Activated T-helper 9 cell treated with anti-CD3 and anti-CD28 coated beads, Interleukin-2, amount 50 U/mL, for 16 hours (primary cell): ENCODE data around the gene IL1RL2.

ENCODE experiments used
- DNase-seq: peaks from one replicate; pipeline ENCODE4 v3.0.0-alpha.2; 2020; ENCODE audit warnings: low read depth

The IL1RL2 gene

GRCh38 chr2:102267774-102268173 lies 81.0 kb downstream of the IL1RL2 start:
- DNase-seq = no peak

DNA sequence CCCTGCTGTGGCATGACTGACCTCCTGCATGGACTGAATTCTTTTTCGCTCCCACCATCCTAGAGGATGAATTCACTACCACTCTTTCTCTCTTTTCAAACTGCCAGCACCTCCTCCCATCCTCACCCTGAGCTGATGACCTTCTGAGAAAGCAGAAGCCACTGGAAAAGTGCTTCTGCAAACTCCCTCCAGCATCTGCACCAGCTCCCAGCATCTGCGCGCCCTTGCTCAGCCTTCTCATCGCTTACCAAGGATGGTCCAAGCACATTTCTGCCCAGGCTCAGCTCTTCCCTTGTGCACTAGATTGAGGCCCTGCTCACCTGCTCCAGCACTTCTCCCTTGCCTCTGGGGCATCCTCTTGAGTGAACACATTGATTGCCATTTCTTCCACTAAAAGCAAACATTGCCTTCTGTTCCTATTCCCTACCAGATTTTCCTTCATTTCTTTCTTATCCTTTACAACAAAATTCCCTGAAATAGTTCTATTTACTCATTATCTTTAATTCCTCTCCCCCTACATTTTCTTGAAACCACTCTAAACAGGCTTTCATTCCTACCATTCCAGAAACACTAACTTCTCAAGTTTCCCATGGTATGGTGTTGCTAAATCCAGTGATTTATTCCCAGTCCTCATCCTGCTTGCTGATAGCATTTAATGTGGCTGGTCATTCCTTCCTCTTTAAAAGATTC lies 81.8 kb downstream of the IL1RL2 start:
- DNase-seq = no peak

GRCh38 chr2:102269200-102269524 lies 82.3 kb downstream of the IL1RL2 start:
- no peak for DNase-seq

DNA sequence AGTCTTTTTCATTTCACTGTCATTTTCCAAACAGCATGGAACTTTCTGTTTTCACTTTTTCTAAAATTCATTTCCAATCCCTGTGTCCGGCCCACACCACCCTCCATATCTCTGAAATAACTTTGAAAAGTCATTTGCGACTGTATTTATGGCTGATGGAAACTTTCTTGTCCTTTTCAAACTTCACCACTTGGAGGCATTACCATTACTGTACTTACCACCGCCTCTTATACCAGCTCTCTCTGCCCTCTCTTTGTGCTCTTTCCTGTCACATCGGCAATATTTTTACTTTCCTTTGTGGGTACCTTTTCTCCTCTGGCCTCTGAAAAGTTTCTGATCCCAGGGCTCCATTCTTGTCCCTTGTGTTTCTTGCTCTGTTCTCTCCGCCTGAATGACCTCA lies 85.0 kb downstream of the IL1RL2 start:
- no peak for DNase-seq

GRCh38 chr2:102273619-102274211 lies 86.9 kb downstream of the IL1RL2 start:
- no peak for DNase-seq

- DNase-seq = no peak
These were observed 89.9 kb downstream of the IL1RL2 start for GRCh38 chr2:102276549-102277201.

GRCh38 chr2:102277202-102277700 lies 90.4 kb downstream of the IL1RL2 start:
- no peak for DNase-seq

GRCh38 chr2:102278720-102279390 lies 92.0 kb downstream of the IL1RL2 start:
- DNase-seq = no peak

GRCh38 chr2:102279391-102279735 lies 92.5 kb downstream of the IL1RL2 start:
- DNase-seq = no peak

DNA sequence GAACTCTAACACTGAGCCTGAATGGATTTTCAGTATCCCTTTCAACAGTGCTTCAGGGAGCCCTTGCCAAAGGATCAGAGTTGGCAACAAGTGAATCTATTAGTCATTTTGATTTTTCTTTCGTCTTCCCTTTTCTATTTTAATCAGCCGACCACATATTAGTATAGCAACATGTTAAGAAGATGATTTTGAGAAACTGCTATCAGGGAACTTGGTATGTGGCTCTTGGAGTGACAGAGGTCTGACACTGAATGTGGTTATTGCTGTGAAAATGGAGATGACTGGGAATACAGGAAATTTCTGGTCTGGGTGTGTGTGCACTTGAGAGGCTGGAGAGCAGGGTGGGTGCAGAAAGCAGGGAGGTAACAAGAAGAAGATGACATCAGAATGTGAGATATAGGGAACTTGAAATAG lies 95.9 kb downstream of the IL1RL2 start:
- DNase-seq = no peak

- no peak for DNase-seq
These were observed 97.2 kb downstream of the IL1RL2 start for GRCh38 chr2:102283996-102284395.

- DNase-seq = no peak
These were observed 97.8 kb downstream of the IL1RL2 start for GRCh38 chr2:102284611-102285010.

DNA sequence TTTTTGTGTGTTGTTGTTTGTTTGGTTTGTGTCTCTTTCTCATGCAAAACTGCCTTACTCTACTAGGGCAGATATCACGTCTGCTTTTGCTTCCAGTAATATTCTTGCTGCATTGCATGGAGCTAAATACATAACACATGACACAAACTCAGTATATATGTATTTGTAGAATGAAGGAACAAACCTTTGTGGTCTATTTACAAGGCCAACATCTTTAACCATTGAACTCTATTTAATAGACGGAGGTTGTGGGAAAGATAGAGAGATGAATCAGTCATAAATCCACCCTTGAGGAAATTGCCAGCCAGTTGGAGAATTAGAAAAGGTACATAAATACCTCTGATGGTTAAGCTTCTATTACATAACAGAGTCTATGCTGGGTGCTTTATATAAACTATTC lies 98.5 kb downstream of the IL1RL2 start:
- DNase-seq = no peak

- no peak for DNase-seq
These were observed 99.2 kb downstream of the IL1RL2 start for GRCh38 chr2:102286041-102286440.

GRCh38 chr2:102289129-102289528 lies 102.3 kb downstream of the IL1RL2 start:
- DNase-seq = no peak
